ENCODE measurements around the gene KCNK10. TPM values are rescaled to one million over a fixed set of nuclear protein-coding genes. Genes with fewer than 3 reads are reported as not detected.
A peak's percentile ranks its signal among the peaks of the same experiment; 100 is the strongest.

The KCNK10 gene
- total RNA-seq, 4 donors from 2014 or later, result 0.17 TPM; not detected in 3

GRCh38 chr14:88154926-88155325 lies 168.1 kb downstream of the KCNK10 start:
- no peak overlapping the region for H3K4me3 ChIP-seq
- no peaks in the 10 kb centered on the region for H3K36me3 ChIP-seq
- no peak for TF ChIP-seq POLR2AphosphoS5 (IDR thresholded peaks at IDR 0.05)
- no peak for TF ChIP-seq POLR2A (IDR thresholded peaks at IDR 0.05; ENCODE audit: low read depth)
- TF ChIP-seq EP300 (IDR thresholded peaks at IDR 0.05), result no peak
- TF ChIP-seq CTCF (IDR thresholded peaks at IDR 0.05), result no peak
- DNase-seq (ENCODE audit: extremely low spot score), result peak; percentile 14
- H3K4me1 ChIP-seq, result no peaks in the 10 kb centered on the region
- peaks cover 0 to 5% (median 0%) of the 10 kb centered on the region in 4 donors for H3K27me3 ChIP-seq
- H3K9me3 ChIP-seq, result no peaks in the 10 kb centered on the region
- no peak overlapping the region for H3K27ac ChIP-seq (replicated peaks in 1 of 4)
- 72% methylated on average over 6 of the region's 6 CpGs for WGBS
- intact Hi-C loops (cut with DNase I), result no loop called here

GRCh38 chr14:88154321-88154720 lies 168.7 kb downstream of the KCNK10 start:
- Histone ChIP-seq H3K36me3 (no peaks in the 10 kb centered on the region), H3K27ac (replicated peaks in 1 of 4) (no peak overlapping the region), H3K4me1 (no peaks in the 10 kb centered on the region), H3K27me3 (peaks cover 0 to 5% (median 0%) of the 10 kb centered on the region in 4 donors), H3K4me3 (no peak overlapping the region), H3K9me3 (no peaks in the 10 kb centered on the region)
- 86% methylated on average over 4 of the region's 4 CpGs for WGBS
- intact Hi-C loops (cut with DNase I), result no loop called here
- TF ChIP-seq POLR2A (IDR thresholded peaks at IDR 0.05; ENCODE audit: low read depth), result no peak
- no peak for TF ChIP-seq CTCF (IDR thresholded peaks at IDR 0.05)
- no peak for TF ChIP-seq EP300 (IDR thresholded peaks at IDR 0.05)
- no peak for TF ChIP-seq POLR2AphosphoS5 (IDR thresholded peaks at IDR 0.05)
- peak; percentile 86 for DNase-seq (ENCODE audit: extremely low spot score)

- Histone ChIP-seq H3K27me3 (no peaks in the 10 kb centered on the region), H3K4me1 (no peaks in the 10 kb centered on the region), H3K36me3 (no peaks in the 10 kb centered on the region), H3K27ac (replicated peaks in 1 of 4) (no peak overlapping the region), H3K4me3 (no peak overlapping the region), H3K9me3 (no peaks in the 10 kb centered on the region)
- DNase-seq (ENCODE audit: extremely low spot score), result no peak
- intact Hi-C loops (cut with DNase I), result no loop called here
- WGBS, result 88% methylated on average over 5 of the region's 8 CpGs
- TF ChIP-seq POLR2AphosphoS5 (IDR thresholded peaks at IDR 0.05) (no peak), CTCF (IDR thresholded peaks at IDR 0.05) (no peak)
Observed at GRCh38 chr14:88146881-88147649, 176.0 kb downstream of the KCNK10 start.

GRCh38 chr14:88143810-88144209 lies 179.3 kb downstream of the KCNK10 start:
- H3K9me3 ChIP-seq, result no peaks in the 10 kb centered on the region
- no peak overlapping the region for H3K27ac ChIP-seq (replicated peaks in 1 of 4)
- TF ChIP-seq CTCF (IDR thresholded peaks at IDR 0.05) (no peak), POLR2AphosphoS5 (IDR thresholded peaks at IDR 0.05) (no peak), POLR2A (IDR thresholded peaks at IDR 0.05; ENCODE audit: low read depth) (no peak), EP300 (IDR thresholded peaks at IDR 0.05) (no peak)
- intact Hi-C loops (cut with DNase I), result no loop called here
- H3K4me3 ChIP-seq, result no peak overlapping the region
- no peaks in the 10 kb centered on the region for H3K36me3 ChIP-seq
- H3K27me3 ChIP-seq, result no peaks in the 10 kb centered on the region
- no peak for DNase-seq (ENCODE audit: extremely low spot score)
- 79% methylated on average over 2 of the region's 2 CpGs for WGBS
- H3K4me1 ChIP-seq, result no peaks in the 10 kb centered on the region

GRCh38 chr14:88142997-88143396 lies 180.1 kb downstream of the KCNK10 start:
- no peaks in the 10 kb centered on the region for H3K36me3 ChIP-seq
- TF ChIP-seq POLR2A (IDR thresholded peaks at IDR 0.05; ENCODE audit: low read depth), result no peak
- H3K4me1 ChIP-seq, result no peaks in the 10 kb centered on the region
- 67% methylated on average over 6 of the region's 7 CpGs for WGBS
- H3K27me3 ChIP-seq, result no peaks in the 10 kb centered on the region
- H3K27ac ChIP-seq (replicated peaks in 1 of 4), result no peak overlapping the region
- no peak for DNase-seq (ENCODE audit: extremely low spot score)
- H3K9me3 ChIP-seq, result no peaks in the 10 kb centered on the region
- intact Hi-C loops (cut with DNase I), result no loop called here
- no peak overlapping the region for H3K4me3 ChIP-seq
